GM21447 (cell line): Measurements from ENCODE around the gene ELN.
"Not testable (repeated sequence)": the region's sequence is repeated elsewhere in the genome, so short reads cannot be mapped to it uniquely, and the experiment has no call there.

Source experiments
- ATAC-seq: cut with Tn5 transposase; IDR thresholded peaks from one replicate; pipeline ENCODE4 v1.9.1; 2021; ENCODE audit not compliant: unreplicated experiment

The ELN gene

DNA sequence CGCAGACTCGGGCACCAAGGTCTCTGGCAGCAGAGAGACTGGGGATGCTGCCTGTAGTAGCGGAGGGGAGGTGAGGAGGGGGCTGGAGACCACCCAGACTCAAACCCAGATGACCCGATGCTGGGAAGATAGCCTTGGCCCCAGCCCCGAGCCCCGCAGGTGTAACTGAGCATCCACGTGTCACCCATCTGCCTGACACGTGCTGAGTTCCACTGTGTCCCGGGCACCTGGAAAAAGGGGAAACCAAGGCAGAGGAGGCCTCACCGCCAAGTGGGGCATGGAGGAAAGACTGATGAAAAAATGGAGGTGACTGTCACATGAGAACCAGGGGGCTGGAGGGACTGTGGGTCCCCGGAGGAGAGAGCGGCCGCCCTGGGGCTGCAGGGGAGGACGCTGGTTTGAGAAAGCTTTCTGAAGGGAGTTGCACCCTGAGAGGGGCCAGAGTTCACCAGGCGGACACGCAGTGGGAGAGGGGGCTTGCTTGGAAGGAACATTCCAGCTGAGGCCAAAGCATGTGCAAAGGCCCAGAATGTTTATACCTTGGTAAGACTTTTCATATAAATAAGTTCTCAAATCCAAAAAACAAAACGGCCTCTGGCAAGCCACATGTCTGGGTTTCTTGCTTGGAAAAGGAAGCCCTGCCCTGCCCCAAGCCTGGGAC is 27.4 kb upstream of the ELN start:
- ATAC-seq = no peak

DNA sequence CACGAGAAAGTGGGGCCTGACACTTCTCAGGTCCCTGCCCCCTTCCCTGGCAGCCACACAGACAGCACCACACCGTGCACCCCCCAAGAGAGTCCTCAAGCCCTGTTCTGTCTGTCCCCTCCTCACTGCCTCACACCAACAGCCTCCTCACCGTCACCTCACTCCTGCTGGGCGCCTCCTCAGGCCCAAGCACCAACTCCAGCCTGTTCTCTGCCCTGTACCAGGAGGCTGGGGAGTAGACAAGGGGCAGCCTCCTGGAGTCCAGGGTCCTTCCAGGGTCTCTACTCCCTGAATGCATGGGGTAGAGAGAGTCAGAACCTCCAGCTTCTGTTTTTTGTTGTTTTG is 26.9 kb upstream of the ELN start:
- no peak for ATAC-seq

DNA sequence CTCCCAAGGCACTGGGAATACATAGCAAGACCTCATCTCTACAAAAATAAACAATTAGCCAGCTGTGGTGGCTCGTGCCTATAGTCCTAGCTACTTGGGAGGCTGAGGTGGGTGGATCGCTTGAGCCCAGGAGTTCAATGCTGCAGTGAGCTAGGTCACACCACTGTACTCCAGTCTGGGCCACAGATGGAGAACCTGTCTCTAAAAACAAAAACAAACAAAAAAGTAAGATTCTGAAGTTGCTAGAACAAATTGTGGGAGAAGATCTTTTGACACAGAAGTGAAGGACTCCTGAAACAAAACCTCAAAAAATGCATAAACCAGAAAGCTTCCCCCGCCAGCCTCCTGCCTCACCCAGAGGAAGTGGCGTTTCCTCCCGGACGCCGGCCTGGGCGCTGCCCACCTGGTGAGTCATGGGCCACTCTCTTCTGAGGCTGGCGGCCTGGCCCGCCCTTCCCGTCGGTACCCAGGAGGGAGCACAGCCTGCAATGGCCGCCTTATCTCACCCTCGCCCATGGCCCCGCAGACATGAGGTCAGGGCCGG is 25.4 kb upstream of the ELN start:
- no peak for ATAC-seq

DNA sequence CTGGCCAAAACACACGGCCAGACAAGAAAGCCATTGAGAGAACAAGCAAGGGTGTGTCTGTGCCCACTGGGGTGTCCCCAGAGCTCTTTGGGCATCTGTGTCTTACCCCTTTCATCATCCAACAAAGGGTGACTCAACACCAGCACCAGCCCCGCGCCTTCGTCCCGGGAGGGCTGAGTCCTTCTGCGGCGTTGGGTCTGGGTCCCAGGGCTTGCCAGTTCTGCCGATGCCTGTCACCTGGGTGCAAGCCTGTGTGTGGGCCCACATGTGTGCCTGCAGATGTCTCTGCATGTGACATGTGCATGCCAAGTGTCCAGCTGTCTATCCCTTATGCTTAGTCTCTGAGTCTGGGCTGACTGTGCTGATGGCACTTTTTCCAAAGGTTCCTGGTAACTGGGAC is 24.4 kb upstream of the ELN start:
- ATAC-seq = no peak

DNA sequence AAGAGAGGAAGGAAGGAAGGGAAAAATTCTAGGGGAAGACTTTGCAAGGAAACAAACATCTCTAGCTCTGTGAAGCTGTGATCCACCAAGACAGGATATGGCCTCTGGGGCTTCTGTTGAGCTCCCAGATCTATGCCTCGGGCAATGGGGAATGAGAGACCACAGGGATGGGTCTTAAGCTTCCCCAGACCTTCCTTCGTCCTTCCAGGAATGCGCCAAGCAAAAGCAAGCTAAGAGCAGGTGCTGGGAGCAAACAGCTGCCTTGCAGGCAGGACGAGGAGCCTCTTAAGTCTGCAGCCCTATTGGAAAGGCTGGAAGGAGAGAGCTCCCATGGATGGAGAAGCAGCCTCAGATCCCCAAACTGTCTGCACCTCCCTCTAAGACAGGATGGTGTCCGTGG is 21.9 kb upstream of the ELN start:
- no peak for ATAC-seq

DNA sequence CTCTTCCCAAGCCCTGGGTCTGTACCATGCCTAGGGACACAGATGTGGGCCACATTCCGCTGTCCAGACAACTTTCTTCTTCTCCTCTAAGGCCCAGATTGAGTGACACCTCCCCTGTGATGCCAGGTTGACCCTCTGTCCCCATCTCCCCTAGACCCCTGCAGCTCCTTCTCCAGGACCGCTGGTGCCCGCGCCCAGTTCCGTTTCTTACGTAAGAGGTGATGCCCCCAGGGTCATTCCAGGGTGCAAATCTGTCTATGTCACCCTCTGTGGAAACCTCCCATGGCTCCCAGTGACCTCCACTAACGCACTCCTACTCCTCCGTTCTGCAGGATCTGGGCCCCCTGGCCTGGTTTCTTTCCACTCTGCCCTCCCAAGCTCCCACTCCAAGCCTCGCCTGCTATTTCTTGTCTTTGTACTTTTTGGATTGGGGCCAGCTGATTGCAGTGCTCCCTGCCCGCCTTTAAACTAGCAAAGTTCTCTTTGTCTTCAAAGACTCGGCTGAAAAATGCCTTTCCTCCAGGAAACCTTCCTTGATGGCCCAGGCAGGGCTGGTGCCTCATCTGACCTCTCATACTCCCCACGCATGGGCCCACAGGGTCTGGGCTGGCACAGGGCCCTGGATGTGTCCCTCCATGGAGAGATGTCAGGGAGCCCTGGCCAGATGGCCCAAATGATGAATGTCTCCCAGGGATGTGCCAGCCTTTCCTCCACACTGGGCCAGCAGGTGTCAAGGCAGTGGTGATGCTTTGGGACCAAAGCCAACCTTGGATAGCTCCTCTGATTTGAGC is 21.3 kb upstream of the ELN start:
- no peak for ATAC-seq

DNA sequence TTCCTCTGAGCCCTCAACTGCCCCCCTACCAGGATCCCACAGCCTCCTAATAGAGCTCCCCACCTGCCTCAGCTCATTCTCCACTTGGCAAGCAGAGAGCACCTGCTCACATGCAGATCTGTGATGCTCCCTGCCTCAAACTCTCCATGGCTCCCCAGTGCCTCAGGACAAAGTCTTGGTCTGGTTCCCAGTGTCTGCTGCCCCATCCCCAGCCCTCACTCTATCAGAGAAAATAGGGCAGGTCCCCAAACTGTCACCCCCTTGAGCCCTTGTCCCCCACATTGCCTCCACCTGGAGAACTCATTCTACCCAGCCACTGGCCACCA is 20.8 kb upstream of the ELN start:
- ATAC-seq = no peak

DNA sequence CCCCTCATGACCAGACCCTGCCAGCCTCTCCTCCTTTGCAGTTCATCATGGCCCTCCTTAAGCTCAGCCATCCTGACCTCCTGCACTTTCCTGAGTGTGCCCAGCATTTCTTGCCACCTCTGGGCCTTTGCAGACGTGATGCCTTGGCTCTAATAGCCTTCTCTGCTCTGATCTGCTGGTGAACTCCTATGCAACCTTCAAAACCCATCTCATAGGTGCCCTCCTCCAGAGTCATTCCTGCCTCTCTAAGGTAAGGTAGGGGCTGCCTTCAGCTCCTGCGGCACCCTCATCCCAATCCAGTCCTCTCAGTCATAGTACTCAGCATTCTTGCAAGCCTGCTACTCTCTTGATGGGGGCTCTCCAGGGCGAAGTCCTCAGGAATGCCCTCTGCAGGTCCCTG is 19.3 kb upstream of the ELN start:
- ATAC-seq = no peak

DNA sequence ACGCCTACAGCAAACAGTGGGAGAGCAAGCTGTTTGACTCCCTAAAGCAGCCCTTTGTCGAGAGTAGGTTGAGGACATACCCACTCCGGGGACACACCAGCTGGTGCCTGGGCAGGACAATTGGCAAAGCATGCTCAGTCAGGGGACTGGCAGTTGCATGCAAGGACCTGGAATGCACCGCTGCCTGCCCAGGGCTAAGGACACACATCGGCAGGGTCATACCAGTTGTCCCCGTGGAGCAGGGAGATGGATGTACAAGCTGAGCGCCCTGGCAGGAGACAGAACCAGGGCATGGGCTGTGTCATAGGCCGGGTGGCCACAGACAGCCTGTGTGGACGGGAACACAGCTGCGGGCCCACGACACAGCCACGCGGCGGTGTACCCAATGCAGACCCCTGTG is 18.3 kb upstream of the ELN start:
- no peak for ATAC-seq

DNA sequence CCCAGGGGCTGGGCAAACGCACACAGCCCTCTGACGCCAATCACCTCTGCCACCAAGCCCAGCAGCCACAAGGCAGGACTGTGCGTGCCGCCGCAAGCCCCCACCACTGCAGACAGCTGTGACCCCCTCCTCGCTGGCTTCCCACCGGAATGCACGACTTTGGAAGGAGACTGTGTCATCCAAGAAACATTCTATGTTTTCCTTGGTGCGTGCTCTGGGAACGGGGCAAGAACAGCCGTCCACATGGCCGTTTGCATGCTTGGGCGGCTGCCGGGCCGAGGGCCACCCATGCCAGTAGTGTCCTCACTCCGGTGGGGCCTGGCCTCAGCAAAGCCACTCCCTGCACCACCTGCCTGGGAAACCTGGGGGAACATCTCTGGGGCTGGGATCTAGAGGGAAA is 17.6 kb upstream of the ELN start:
- no peak for ATAC-seq

DNA sequence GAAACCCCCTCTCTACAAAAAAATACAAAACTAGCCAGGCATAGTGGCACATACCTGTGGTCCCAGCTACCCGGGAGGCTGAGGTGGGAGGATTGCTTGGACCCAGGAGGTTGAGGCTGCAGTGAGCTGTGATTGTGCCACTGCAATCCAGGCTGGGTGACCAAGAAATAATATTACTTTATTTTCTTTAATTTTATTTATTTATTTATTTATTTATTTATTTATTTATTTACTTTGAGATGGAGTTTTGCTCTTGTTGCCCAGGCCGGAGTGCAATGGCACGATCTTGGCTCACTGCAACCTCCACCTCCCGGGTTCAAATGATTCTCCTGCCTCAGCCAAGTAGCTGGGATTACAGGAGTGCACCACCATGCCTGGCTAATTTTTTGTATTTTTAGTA is 16.6 kb upstream of the ELN start:
- not testable (repeated sequence) for ATAC-seq

DNA sequence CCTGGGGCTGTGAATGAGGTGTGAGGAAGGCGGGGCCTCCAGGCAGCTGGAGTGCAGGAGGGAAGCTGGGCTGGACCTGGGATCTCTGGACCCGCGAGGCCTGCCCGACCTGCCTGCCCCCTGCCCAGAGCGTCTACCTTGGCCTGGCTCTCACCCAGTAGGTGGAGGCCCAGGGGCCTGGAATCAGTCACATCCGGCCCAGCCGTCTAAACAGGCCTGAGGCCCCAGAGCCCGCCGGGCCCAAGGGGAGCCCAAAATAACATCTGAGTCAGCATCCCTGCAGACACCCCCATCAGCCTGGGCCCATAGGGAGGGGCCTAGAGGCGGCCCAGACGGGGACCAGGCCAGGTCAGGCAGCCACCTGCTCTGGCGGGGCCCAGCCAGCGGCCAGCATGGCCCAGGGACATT is 15.1 kb upstream of the ELN start:
- peak; percentile 98 for ATAC-seq

DNA sequence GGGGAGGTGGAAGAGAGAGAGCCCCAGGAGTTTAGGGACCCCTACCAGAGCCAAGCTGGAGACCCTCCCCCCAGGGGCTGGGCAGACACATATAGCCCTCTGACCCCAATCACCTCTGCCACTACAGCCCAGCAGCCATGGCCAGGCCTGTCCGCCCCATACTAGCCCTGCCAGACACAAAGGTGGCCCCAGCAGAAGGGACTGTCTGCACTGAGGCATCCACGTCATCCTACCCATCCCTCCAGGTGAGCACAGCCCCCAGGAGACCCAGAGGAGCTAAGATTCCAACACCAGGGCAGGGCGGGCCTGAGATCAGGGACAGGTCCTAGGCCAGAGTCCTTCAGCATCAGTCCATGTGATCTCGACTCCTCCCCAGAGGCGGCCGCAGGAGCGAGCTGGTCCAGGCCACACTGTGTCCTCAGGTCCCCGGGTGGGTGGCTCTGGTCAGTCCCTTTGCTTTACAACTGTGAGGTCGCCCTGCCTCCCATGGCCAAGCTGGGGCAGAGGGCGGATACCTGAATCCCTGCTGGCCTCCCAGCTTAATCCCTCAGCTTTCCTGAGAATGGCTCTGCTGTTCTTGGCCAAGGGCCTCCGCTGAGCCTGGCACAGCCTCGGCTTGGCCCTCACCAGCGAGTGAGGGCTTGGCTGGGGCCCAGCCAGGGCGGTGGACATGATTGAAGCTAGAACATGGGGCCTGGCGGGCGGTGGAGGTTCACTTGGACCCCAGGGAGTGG is 14.3 kb upstream of the ELN start:
- ATAC-seq = no peak

DNA sequence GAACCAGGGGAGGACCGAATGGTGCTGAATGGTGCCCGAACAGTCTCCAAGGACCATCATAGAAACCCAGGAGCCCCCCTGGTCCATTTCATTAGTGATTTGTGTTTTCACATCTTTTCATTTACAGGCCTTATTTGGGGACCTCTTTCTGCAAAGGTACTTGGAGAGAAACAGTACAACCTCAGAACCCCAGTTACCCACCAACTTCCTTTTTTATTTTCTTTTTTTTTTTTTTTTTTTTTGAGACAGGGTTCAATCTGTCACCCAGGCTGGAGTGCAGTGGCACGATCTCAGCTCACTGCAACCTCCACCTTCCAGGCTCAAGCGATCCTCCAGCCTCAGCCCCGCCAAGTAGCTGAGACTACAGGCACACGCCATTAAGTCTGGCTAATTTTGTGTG is 13.0 kb upstream of the ELN start:
- no peak for ATAC-seq

DNA sequence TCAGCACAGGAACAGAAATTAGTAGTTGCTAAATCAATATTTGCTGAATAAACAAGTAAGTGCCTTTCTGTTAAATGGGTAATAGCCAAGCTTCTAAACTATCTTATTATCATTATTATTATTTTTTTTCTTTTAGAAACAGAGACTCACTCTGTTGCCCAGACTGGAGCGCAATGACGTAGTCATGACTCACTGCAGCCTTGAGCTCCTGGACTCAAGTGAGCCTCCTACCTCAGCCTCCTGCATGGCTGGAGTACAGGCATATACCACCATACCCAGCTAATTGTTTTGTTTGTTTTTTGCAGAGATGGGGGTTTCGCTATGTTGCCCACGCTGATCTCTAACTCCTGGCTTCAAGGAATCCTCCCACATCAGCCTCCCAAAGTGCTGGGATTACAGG is 12.3 kb upstream of the ELN start:
- ATAC-seq = no peak

DNA sequence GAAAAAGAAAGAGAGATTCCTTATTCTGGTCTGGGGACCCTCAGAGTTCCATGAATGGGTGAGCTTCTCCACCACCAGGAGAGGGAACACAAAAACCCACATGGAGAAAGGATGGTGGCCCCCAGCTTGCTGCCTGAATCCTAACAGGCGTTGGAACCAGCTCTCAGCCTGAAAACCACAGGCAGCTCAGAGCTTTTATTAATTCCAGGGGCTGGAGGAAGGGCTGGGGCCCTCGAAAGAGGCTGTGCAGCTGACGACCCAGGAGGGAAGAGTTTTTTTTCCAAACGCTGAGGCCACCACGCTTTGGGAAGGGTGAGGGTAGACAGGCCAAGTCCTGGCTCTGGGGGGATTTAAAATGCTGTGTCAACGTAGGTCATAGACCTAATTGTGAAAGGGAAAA is 10.8 kb upstream of the ELN start:
- ATAC-seq = no peak

DNA sequence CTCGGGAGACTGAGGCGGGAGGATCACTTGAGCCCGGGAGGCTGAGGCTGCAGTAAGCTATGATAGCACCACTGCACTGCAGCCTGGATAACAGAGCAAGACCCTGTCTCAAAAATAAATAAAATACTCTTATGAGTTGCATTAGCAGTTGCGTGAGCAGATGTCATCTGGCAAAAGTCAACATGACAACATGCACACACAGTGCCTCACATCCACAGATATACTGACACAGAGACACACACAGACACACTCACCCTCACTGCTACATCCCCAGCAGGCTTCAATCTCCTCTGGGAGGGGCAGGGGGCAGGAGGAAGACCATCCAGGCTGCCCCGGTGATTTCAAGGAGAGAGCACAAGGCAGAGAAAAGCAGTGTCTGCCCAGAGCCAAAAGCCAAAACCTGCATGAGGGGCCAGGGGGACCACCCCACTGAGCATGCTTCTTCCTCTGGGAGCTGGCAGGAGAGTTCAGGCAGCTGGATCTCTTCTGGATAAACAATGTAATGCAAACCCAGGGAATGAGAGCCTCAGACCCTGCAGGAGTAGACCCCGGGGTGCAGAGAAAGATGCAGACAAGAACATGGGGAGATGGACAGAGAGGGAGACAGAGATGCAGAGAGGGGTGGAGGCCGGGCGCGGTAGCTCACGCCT is 9.6 kb upstream of the ELN start:
- ATAC-seq = no peak

DNA sequence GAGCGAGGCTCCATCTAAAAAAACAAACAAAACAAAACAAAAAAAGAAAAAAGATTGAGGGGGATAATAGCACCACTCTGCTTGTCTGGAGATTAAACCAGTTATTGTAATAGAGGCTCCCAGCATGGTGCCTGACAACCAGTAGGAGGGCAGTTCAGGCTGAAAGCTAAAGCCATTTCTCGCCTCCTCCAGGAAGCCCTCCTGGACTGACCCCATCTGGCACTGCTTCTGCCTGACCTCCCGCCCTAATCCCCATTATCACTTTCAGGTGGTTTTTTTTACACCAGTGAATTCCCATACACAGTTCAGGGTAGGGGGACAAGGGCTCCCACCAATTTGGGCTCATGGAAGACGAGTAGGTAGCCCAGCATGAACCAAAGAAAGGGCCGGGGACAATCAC is 8.8 kb upstream of the ELN start:
- no peak for ATAC-seq

DNA sequence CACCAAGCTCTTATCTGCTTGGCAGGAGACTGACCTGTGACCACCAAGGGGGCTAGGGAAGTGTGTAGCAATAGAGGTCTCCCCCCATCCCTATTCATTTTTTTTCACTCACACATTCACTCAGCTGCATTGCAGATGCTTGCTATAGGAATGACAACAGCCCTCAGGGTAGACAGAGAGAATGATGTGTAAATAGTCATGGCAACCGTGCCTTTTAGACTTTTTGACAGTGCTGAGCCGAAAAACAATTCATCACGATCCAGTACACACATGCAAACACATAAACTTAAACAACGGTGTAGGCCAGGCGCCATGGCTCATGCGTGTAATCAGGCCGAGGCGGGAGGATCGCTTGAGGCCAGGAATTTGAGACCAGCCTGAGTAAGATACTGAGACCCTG is 7.6 kb upstream of the ELN start:
- ATAC-seq = no peak

DNA sequence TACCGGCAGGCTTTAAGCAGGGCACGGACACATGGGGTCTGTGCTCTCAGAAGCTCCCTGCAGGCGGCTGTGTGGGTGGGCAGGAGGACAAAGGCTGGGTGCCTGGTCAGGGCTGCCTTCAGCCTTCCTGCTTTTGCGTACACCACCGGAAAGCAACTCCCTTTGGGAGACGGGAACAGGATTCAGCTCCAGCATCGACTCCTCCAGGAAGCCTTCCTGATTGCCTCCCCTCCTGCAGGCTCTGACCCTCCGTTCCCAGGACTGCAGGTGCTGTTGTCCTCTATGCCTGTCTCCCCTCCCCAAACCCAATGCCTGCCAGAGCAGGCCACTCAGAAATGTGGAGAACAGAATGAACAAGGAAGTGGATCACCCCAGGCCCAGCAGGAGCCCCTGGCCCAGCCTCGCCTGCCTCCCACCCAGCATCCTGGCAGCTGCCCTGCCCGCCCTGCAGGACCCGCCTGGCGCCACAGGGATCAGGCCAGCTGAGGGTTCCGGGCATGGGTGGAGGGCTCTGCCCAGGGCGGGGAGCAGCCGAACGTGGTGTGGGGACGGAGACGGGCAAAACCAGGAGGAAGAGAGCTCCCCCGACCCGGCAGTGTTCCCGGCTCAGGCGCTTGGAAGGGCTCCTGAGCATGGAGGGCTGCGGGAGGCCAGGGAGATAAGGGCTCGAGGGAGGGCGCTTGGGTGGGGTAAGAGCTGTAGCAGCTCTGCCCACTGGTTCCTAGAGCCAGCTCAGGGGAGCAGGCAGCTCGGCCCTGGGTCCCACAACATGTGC is 6.2 kb upstream of the ELN start:
- ATAC-seq = no peak

DNA sequence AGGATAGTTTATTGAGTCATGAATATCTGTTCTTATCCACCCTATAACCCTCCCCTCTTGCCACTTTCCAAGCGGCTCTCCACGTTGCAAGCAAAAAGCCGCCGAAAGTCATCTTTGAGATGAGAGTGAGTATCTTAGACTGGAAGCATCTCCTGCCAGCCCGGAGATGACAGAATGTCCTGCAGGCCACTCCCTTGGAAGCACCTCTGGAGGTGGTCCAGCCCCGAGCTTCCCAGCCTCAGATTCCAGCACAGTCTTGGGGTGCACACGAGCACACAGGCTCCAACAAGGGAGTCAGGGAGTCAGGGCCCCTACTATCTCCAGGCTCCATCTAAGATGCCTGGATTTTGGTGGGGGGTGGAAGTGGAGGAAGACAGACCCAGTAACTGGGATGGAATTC is 5.5 kb upstream of the ELN start:
- no peak for ATAC-seq
